H9 (cell line): ENCODE measurements around the gene LRRC45. TPM values are rescaled to one million over a fixed set of nuclear protein-coding genes. Genes with fewer than 3 reads are reported as not detected.

ENCODE experiments used
- DNase-seq: peaks from one replicate; pipeline ENCODE4 v3.0.0-alpha.2; 2017
- H2AFZ ChIP-seq: one replicate; pipeline ENCODE4 v1.6.1; 2013; ENCODE audit warnings: mild to moderate bottlenecking, low read length, control low read depth, moderate library complexity
- H2AK5ac ChIP-seq: 2 replicates; pipeline ENCODE4 v1.6.1; 2013; ENCODE audit warnings: low read length, control low read depth, mixed read lengths; ENCODE audit not compliant: insufficient read length
- H2BK120ac ChIP-seq: one replicate; pipeline ENCODE4 v1.6.1; 2013; ENCODE audit warnings: low read depth, mild to moderate bottlenecking, low read length, control low read depth, inconsistent platforms; ENCODE audit not compliant: poor library complexity, severe bottlenecking
- H2BK12ac ChIP-seq: 2 replicates; pipeline ENCODE4 v1.6.1; 2013; ENCODE audit warnings: low read length, control low read depth, mixed read lengths, low read depth; ENCODE audit not compliant: insufficient read length
- H2BK15ac ChIP-seq: 2 replicates; pipeline ENCODE4 v1.6.1; 2013; ENCODE audit warnings: low read depth, low read length, control low read depth
- H2BK20ac ChIP-seq: one replicate; pipeline ENCODE4 v1.6.1; 2013; ENCODE audit warnings: low read depth, mild to moderate bottlenecking, low read length, control low read depth, inconsistent platforms; ENCODE audit not compliant: poor library complexity, severe bottlenecking
- H2BK5ac ChIP-seq: 2 replicates; pipeline ENCODE4 v1.6.1; 2013; ENCODE audit warnings: low read length, control low read depth, mixed read lengths; ENCODE audit not compliant: insufficient read length
- H3K14ac ChIP-seq: 2 replicates; pipeline ENCODE4 v1.6.1; 2013; ENCODE audit warnings: low read length, control low read depth; ENCODE audit not compliant: insufficient read depth
- H3K18ac ChIP-seq: 2 replicates; pipeline ENCODE4 v1.6.1; 2013; ENCODE audit warnings: low read depth, mild to moderate bottlenecking, mixed read lengths, low read length, control low read depth; ENCODE audit not compliant: insufficient read length
- H3K23ac ChIP-seq: 2 replicates; pipeline ENCODE4 v1.6.1; 2013; ENCODE audit warnings: low read length, control low read depth, mixed read lengths, low read depth; ENCODE audit not compliant: insufficient read length
- H3K23me2 ChIP-seq: 2 replicates; pipeline ENCODE4 v1.6.1; 2013; ENCODE audit warnings: low read depth, mild to moderate bottlenecking, mixed read lengths, low read length, control low read depth; ENCODE audit not compliant: insufficient read length, poor library complexity, severe bottlenecking
- H3K27ac ChIP-seq: 2 replicates; pipeline ENCODE4 v1.5.1; 2013; ENCODE audit warnings: low read length, control low read depth, mixed read lengths, low read depth; ENCODE audit not compliant: insufficient read length
- H3K27me3 ChIP-seq: 2 replicates; pipeline ENCODE4 v1.6.1; 2013; ENCODE audit warnings: low read length, control low read depth, inconsistent platforms; ENCODE audit not compliant: insufficient read depth
- H3K4ac ChIP-seq: 2 replicates; pipeline ENCODE4 v1.6.1; 2013; ENCODE audit warnings: low read depth, mild to moderate bottlenecking, control low read depth, inconsistent platforms, low read length, moderate library complexity
- H3K4me1 ChIP-seq: 2 replicates; pipeline ENCODE4 v1.6.1; 2013; ENCODE audit warnings: low read length, control low read depth, inconsistent platforms; ENCODE audit not compliant: insufficient read depth
- H3K4me2 ChIP-seq: 2 replicates; pipeline ENCODE4 v1.6.1; 2013; ENCODE audit warnings: low read length, control low read depth, mixed read lengths; ENCODE audit not compliant: insufficient read length, insufficient read depth
- H3K56ac ChIP-seq: 2 replicates; pipeline ENCODE4 v1.6.1; 2013; ENCODE audit warnings: low read depth, mild to moderate bottlenecking, mixed read lengths, low read length, control low read depth; ENCODE audit not compliant: insufficient read length
- H3K79me1 ChIP-seq: 2 replicates; pipeline ENCODE4 v1.6.1; 2013; ENCODE audit warnings: low read depth, mild to moderate bottlenecking, moderate library complexity, low read length, control low read depth, inconsistent platforms; ENCODE audit not compliant: insufficient read depth, poor library complexity, severe bottlenecking
- H3K79me2 ChIP-seq: 2 replicates; pipeline ENCODE4 v1.6.1; 2013; ENCODE audit warnings: low read length, control low read depth, inconsistent platforms; ENCODE audit not compliant: insufficient read depth
- H3K9ac ChIP-seq: 2 replicates; pipeline ENCODE4 v1.6.1; 2013; ENCODE audit warnings: low read length, control low read depth, mixed read lengths; ENCODE audit not compliant: insufficient read length; ENCODE audit errors: extremely low read depth
- H3K9me3 ChIP-seq: one replicate; pipeline ENCODE4 v1.6.1; 2013; ENCODE audit warnings: low read depth, low read length, inconsistent platforms; ENCODE audit not compliant: control insufficient read depth
- H3T11ph ChIP-seq: one replicate; pipeline ENCODE4 v1.6.1; 2013; ENCODE audit warnings: mild to moderate bottlenecking, low read length, control low read depth, inconsistent platforms
- H4K20me1 ChIP-seq: one replicate; pipeline ENCODE4 v1.6.1; 2013; ENCODE audit not compliant: control insufficient read depth, insufficient read length, insufficient read depth
- H4K5ac ChIP-seq: 2 replicates; pipeline ENCODE4 v1.6.1; 2013; ENCODE audit warnings: low read depth, mild to moderate bottlenecking, mixed read lengths, low read length, control low read depth; ENCODE audit not compliant: insufficient read length
- H4K8ac ChIP-seq: replicated peaks from 2 replicates; pipeline ENCODE4 v1.6.1; 2013; ENCODE audit warnings: low read length, control low read depth, mixed read lengths, low read depth; ENCODE audit not compliant: insufficient read length
- H4K91ac ChIP-seq: 2 replicates; pipeline ENCODE4 v1.6.1; 2013; ENCODE audit warnings: low read depth, mild to moderate bottlenecking, moderate library complexity, mixed read lengths, low read length, control low read depth; ENCODE audit not compliant: insufficient read length
- H3K27ac Mint-ChIP-seq, 3 experiments: 2 replicates in 2 of 3; 3 replicates in 1 of 3; pipeline ENCODE4 v1.8.0; 2020 to 2021; ENCODE audit warnings: mixed read lengths in 3 of 3, mild to moderate bottlenecking in 1 of 3, moderate library complexity in 1 of 3
- H3K27me3 Mint-ChIP-seq: 2 replicates; pipeline ENCODE4 v1.8.0; 2021; ENCODE audit warnings: low read depth, mild to moderate bottlenecking, moderate library complexity, mixed read lengths
- H3K36me3 Mint-ChIP-seq, 3 experiments: 2 replicates in 2 of 3; 3 replicates in 1 of 3; pipeline ENCODE4 v1.8.0; 2020 to 2021; ENCODE audit warnings: low read depth in 3 of 3, mixed read lengths in 3 of 3; ENCODE audit not compliant: insufficient read depth in 1 of 3
- H3K4me1 Mint-ChIP-seq, 2 experiments: 2 replicates each; pipeline ENCODE4 v1.8.0; 2020; ENCODE audit warnings: mixed read lengths in 2 of 2
- H3K4me3 Mint-ChIP-seq, 2 experiments: 2 replicates in 1 of 2; 3 replicates in 1 of 2; pipeline ENCODE4 v1.8.0; 2020 to 2021; ENCODE audit warnings: mild to moderate bottlenecking in 2 of 2, mixed read lengths in 2 of 2, moderate library complexity in 1 of 2
- H3K9me3 Mint-ChIP-seq, 2 experiments: 2 replicates in 1 of 2; 3 replicates in 1 of 2; pipeline ENCODE4 v1.8.0; 2020; ENCODE audit warnings: mild to moderate bottlenecking in 2 of 2, mixed read lengths in 2 of 2, moderate library complexity in 1 of 2
- WGBS: extraction: QIAGEN DNeasy Blood & Tissue Kit; methylation state at CpG from one replicate; pipeline ENCODE4 v1.1.7; 2013; ENCODE audit warnings: missing lambda C conversion rate, low lambda C conversion rate, mixed read lengths; ENCODE audit not compliant: insufficient read length; ENCODE audit errors: extremely low coverage; 5-methylcytosine and 5-hydroxymethylcytosine counted together
- total RNA-seq: library from RNA; stranded (reverse); gene quantifications from 2 replicates; pipeline ENCODE4 v1.2.1, GENCODE V29; 2021
- TF ChIP-seq, protein P1 (sequence below): fragments of 200-600 bp; sonication (generic); conservative IDR thresholded peaks from 3 replicates; pipeline ENCODE4 v1.8.0; 2021; ENCODE audit warnings: antibody characterized with exemption, mild to moderate bottlenecking

LRRC45 gene
- total RNA-seq, 1 experiment from 2014 or later: 28.7 TPM

DNA sequence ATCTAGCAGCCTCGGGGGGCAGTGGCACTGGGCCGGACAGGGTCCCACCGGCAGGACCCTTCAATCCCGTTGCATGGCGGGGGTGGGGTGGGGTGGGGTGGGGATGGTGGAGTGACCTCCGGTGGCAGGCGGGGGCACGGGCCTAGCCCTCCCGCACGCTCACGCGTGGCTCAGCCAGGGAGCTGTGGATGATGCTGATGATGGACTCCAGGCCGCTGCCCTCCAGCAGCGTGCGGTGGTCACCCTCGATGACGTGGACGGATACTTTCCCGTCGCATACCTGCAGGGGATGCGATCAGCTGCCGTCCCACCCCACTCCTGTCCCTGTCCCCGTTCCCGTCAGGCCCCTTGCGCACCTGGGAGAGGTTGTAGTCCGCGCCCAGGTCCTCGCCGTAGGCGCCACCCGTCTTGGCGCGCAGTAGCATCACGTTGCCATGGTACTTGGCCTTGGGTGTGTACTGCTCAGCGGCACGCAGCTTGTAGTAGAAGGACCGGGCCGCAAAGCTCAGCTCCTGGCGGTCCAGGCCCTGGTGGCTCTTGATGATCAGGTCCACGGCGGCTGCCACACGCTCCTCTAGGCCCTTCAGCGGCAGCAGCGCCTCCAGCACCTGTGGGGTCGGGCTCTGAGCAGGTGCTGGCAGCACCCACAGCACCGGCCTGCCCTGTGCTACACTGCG, 56.0 kb downstream of the LRRC45 start:
- no peak overlapping the region for H3K4ac ChIP-seq
- H3T11ph ChIP-seq: no peak overlapping the region
- no peak overlapping the region for H2BK5ac ChIP-seq
- DNase-seq: no peak
- no peak overlapping the region for H2BK15ac ChIP-seq
- H3K4me3 Mint-ChIP-seq: no peak overlapping the region
- H3K4me1 Mint-ChIP-seq: no peaks in the 10 kb centered on the region; a peak in 2 of 4 replicates
- TF ChIP-seq, protein P1, sequence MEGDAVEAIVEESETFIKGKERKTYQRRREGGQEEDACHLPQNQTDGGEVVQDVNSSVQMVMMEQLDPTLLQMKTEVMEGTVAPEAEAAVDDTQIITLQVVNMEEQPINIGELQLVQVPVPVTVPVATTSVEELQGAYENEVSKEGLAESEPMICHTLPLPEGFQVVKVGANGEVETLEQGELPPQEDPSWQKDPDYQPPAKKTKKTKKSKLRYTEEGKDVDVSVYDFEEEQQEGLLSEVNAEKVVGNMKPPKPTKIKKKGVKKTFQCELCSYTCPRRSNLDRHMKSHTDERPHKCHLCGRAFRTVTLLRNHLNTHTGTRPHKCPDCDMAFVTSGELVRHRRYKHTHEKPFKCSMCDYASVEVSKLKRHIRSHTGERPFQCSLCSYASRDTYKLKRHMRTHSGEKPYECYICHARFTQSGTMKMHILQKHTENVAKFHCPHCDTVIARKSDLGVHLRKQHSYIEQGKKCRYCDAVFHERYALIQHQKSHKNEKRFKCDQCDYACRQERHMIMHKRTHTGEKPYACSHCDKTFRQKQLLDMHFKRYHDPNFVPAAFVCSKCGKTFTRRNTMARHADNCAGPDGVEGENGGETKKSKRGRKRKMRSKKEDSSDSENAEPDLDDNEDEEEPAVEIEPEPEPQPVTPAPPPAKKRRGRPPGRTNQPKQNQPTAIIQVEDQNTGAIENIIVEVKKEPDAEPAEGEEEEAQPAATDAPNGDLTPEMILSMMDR: no peak
- no peak overlapping the region for H3K14ac ChIP-seq
- H3K23ac ChIP-seq: no peak overlapping the region
- no peak overlapping the region for H2BK12ac ChIP-seq
- no peaks in the 10 kb centered on the region for H3K79me1 ChIP-seq
- no peak overlapping the region for H4K5ac ChIP-seq
- H2BK20ac ChIP-seq: no peak overlapping the region
- H3K23me2 ChIP-seq: no peaks in the 10 kb centered on the region
- WGBS: no CpG with 5 or more reads among the region's 47 CpGs
- H3K27me3 ChIP-seq: no peaks in the 10 kb centered on the region
- no peak overlapping the region for H3K27ac ChIP-seq
- no peak overlapping the region for H2AFZ ChIP-seq
- no peak overlapping the region for H3K9ac ChIP-seq
- no peak overlapping the region for H2AK5ac ChIP-seq
- H3K56ac ChIP-seq: no peak overlapping the region
- H3K18ac ChIP-seq: no peak overlapping the region
- H4K8ac ChIP-seq: no peak overlapping the region
- no peak overlapping the region for H3K27ac Mint-ChIP-seq
- H3K9me3 Mint-ChIP-seq: no peaks in the 10 kb centered on the region
- no peaks in the 10 kb centered on the region for H3K9me3 ChIP-seq
- no peaks in the 10 kb centered on the region for H3K4me1 ChIP-seq
- no peak overlapping the region for H2BK120ac ChIP-seq
- no peak overlapping the region for H3K4me2 ChIP-seq
- peaks cover 13% of the 10 kb centered on the region for H3K27me3 Mint-ChIP-seq
- no peaks in the 10 kb centered on the region for H4K20me1 ChIP-seq
- no peaks in the 10 kb centered on the region for H3K79me2 ChIP-seq
- peaks cover 20 to 48% (median 46%) of the 10 kb centered on the region in 3 experiments; a peak in 6 of 7 replicates for H3K36me3 Mint-ChIP-seq
- no peak overlapping the region for H4K91ac ChIP-seq
